Measurements from ENCODE around the gene RBM47.
A peak's percentile ranks its signal among the peaks of the same experiment; 100 is the strongest.
"Not testable (repeated sequence)": the region's sequence is repeated elsewhere in the genome, so short reads cannot be mapped to it uniquely, and the experiment has no call there.

RBM47 gene

GRCh38 chr4:40629401-40630334, at the start of gene RBM47:
TSS of gene RBM47 (minus strand) at chr4:40629864. CDS start at chr4:40438893, 190,971 bp downstream.
- DNase-seq (ENCODE audit: low read depth), result no peak

DNA sequence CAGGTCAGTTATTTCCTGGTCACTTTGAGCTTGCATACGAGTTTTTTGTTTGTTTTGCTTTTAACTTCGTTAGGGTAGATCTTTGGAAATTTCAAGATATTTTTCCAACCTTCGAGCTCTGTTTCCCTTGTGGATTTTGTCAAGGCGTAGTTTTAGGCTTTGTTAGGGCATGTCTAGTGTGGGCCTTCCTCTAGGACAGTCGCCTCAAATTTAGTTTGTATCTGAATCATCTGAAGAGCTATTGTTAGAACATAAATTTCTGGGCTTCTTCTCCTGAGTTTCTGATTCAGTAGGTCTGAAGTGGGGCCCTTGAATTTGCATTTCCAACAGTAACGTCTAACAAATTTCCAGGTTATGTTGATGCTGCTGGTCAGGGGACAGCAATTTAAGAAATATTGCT, 48.8 kb upstream of the RBM47 start:
- no peak for DNase-seq (ENCODE audit: low read depth)

DNA sequence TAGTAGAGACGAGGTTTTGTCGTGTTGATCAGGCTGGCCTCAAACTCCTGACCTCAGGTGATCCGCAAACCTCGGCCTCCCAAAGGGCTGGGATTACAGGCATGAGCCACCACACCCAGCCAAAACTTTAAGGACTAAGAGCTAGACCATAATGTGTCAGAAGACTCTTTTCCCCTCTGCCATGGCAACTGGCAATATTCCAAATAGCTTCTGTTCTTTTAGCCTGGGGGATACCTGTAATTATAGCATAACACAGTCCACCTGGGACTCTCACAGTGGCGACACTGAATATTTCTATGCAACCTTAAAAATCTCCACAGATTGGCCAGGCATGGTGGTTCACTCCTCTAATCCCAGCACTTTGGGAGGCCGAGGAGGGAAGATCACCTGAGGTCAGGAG, 45.5 kb upstream of the RBM47 start:
- no peak for DNase-seq (ENCODE audit: low read depth)

DNA sequence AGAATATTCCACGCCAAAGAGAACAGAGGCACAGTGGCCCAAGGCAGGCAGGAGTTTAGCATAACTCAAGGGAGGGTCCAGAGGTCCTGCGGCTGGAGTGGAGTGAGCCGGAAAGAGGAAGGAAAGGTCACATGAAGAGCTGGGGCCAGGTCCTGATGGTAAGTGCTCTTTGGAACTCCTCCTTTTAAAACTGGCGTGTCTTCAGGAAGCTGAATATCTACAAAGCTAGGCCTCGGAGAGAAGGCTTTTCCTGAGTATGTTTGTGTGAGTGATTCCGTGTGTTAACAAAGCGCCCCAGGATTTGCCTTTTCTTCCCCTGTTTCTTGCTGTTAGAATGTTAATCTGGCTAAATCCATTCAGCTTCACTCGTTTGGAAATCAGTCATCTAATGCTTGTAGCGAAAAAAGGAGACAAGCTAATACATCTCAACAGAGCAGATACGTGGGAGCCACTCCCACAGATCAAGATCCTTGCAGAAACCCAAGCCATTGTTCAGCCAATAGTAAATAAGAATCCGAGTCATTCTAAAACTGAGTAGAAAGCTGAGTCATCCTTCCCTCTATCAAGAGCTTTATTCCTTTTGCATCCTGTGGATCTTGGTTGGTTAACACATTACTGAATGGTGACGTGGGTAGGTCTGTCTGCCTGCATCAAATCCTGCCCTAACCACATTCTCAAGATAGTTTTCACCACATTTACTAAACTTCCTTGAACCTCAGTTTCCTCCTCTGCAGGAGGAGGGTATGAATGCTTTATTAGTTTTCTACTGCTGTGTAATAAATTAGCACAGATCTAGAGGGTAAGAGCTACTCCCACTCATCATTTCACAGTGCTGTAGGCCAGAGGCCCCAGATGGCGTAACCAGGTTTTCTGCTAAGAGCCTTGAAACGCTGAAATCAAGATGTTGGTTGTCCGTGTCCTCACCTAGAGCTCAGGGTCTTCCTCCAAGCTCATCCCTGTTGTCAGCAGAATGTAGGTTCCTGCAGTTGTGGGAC, 43.2 kb upstream of the RBM47 start:
- peak; percentile 86 for DNase-seq (ENCODE audit: low read depth)

DNA sequence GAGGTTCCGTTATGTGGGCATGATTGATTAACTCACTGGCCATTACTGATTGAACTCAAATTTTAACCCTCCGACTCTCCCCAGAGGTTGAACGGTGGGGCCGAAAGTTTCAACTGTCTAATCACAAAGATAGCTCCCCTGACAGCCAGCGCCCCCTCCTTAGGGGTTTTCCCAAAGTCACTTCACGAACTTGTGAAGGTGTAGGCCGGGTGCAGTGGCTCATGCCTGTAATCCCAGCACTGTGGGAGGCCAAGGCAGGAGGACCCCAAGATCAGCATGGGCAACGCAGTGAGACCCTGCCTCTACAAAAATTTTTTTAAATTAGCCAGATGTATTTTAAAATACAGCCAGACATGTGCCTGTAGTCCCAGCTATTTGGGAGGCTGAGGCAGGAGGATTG, 39.8 kb upstream of the RBM47 start:
- no peak for DNase-seq (ENCODE audit: low read depth)

DNA sequence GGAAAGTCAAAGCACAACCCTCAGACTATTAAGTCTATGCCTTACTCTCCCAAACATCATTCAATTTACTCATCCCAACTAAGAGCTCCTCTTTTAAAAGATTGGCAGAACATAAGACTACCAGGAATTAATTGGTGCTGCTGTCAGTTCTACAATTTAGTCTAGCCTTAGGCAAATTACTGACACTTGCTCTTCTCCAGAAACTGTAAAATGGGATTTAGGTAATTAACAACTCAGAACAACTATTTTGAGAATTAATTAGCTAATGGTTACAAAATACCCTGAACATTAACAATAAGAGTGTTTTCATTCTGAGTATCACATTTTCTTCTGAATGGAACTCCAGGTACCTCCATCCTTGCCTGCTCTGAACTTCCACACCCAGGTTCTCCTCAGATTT, 36.2 kb upstream of the RBM47 start:
- DNase-seq (ENCODE audit: low read depth), result no peak

GRCh38 chr4:40662962-40663604, 33.4 kb upstream of the RBM47 start:
- peak; percentile 40 for DNase-seq (ENCODE audit: low read depth)

DNA sequence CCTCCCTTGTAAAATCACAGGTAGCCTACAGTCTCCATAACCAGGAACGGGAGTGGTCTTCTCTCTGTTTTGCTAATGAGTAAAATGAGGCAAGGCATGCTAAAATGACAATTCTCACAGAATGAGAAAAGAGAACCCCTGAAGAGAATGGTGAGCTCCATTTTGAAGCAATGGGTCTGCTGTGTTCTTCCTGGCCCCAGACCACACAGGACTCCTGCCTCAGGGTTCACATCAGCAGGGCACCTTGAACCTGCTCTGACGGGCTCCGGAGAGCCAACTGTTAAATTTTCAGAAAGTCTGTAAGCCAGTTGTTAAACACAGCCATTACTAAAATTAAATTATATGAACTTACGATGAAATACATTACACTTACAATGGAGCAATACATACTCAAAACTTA, 32.1 kb upstream of the RBM47 start:
- no peak for DNase-seq (ENCODE audit: low read depth)

DNA sequence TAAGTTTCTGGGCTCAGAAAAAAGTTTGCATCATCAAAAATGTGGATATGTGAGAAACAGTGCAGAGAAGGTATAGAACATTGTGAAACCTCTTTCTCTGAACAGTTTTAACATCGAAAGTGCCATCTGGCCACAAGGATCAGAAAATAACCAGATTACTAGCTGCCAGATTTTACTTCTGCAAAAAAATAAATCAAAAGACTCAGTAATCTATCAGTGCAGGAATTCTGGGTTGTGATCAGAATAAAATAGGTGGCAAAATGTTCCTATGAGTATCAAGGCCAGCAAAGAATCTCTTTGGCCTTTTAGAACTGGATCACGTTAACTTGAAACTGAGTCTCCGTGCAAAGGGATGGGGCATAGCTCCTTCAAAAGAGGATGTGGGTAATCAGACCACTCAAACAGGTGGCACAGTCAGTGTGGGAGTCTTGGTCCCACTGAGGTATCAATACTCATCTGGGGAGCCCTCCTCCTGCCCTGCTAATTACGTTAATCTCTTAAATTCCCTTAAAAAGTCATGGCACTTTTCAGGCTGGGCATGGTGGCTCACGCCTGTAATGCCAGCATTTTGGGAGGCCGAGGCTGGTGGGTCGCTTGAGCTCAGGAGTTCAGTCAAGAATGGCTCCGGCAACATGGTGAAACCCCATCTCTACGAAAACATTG, 26.7 kb upstream of the RBM47 start:
- no peak for DNase-seq (ENCODE audit: low read depth)

DNA sequence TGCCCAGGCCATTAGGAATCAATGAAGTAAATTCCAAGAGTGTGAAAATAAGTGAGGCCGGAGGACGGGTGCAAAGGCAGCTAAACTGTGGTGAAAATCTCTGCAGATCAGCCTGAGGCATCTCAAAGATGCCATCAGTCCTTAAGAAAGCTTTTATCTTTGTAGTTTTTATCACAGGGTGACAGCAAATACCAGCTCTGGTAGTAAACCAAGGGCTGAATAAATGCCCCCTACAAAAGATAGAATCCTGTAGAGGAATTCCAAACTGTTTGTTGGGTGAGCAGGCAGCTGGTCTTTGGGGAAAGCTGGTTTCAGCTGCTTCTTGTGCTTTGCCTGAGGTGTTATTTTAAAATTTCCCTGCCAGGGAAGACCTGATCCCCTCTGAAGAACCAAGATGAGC, 21.6 kb upstream of the RBM47 start:
- no peak for DNase-seq (ENCODE audit: low read depth)

DNA sequence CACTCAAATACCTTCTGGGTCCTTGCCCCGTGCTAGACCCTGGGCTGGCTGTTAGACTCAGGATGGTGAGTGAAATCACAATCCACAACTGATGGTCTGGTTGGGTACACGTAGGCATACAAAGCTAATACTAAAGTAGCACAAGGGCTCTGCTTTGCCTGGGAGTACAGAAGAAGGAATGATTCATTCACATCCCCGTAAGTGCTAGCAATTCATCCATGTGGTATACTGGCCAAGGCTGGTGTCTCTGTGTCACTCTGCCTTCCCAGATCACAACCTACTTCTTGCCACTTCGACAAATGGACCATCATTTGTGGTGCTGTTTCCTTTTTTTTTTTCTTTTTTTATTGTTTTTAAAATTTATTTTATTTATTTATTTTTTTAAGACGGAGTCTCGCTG, 19.7 kb upstream of the RBM47 start:
- DNase-seq (ENCODE audit: low read depth), result no peak

GRCh38 chr4:40648742-40649281, 19.1 kb upstream of the RBM47 start:
- DNase-seq (ENCODE audit: low read depth), result no peak

GRCh38 chr4:40648131-40648530, 18.5 kb upstream of the RBM47 start:
- DNase-seq (ENCODE audit: low read depth), result no peak

DNA sequence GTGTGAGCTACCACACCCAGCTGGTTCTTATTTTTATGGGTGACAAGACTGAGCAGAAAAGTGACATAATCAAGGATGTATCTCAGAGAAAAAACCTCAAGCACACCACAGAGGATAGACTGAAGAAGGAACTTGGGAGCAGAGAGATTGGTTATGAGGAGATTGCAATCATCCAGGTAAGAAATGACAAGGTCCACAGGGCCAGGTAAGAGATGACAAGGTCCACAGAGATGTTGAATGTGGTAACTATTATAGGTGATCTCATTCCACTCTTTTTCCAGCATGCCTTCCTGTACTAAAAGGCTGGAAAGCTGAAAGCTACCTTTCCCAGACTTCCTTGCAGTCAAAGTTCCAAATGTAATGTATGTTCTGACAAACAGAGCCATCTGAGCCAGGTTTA, 15.9 kb upstream of the RBM47 start:
- no peak for DNase-seq (ENCODE audit: low read depth)

- DNase-seq (ENCODE audit: low read depth), result no peak
Observed at GRCh38 chr4:40632080-40632479, 2.4 kb upstream of the RBM47 start.

DNA sequence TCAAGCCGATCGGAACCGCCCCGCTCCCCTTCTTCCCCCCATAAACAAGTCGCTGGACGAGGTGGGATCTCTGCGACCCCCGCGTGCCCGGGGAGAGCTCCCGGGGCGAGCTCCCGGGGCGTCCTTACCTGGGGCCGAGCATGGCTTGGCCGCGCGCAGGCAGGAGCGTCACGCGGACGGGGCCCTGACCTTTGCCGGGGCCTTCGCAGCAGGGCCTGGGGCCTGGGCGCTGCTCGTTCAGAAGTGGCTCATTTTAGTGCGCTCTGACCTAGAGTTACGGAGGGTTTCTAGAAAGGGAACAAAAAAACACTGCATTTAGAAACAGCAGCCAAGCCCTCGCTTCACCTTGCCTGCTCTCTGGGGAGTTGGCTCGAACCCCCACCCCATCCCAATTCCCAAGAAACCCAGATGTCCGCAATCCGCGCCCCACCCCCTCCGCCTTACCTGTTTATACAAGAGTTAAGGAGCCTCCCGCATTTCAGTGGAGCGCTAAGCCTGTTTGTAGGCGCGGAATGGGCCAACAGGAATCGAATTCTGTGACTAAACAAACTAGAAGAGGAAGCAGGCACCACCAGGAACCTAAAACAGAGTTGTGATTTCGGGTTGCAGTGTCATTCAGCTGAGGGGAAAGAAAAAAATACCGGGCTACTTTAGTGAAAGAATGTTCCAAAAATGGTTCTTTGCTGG, 814 bp upstream of the RBM47 start:
- DNase-seq (ENCODE audit: low read depth), result no peak

DNA sequence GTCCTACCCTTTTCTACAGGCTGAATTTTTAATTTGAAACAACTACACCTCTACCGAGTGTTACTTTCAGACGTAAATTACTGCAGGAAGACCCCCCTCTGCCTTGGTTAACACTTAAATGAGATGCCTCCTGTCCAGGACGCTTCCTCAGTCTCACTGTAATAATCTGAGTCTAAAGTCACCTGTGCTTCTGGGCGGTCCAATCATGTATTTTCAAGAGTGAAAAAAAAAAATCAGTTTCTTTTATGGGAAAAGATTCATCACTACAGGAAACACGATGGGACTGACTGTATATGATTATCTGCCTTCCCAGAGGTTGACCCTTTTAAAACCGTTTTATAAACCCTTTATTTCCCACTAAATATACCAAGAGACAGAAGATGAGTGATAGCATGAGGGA, 776 bp downstream of the RBM47 start:
- DNase-seq (ENCODE audit: low read depth), result no peak

- not testable (repeated sequence) for DNase-seq (ENCODE audit: low read depth)
Observed at GRCh38 chr4:40628407-40628806, 1.3 kb downstream of the RBM47 start.

DNA sequence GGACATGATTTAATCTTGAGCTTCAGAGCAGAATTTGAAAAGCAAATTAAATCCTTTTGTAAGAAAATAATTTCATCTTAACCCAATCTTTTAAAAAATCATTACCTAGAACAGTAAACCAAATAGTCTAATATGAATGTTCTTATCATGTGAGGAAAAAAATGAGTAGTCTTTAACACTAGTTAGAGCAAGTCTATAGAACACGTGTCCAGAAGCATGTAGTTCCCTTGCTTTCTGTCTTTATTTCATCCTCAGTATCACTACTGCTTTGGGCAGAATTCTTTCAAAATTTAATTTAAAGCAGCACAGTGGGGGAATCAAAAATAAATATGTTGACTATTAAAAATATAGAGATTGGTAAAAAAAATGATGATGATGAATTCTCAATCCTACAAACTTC, 2.1 kb downstream of the RBM47 start:
- no peak for DNase-seq (ENCODE audit: low read depth)

DNA sequence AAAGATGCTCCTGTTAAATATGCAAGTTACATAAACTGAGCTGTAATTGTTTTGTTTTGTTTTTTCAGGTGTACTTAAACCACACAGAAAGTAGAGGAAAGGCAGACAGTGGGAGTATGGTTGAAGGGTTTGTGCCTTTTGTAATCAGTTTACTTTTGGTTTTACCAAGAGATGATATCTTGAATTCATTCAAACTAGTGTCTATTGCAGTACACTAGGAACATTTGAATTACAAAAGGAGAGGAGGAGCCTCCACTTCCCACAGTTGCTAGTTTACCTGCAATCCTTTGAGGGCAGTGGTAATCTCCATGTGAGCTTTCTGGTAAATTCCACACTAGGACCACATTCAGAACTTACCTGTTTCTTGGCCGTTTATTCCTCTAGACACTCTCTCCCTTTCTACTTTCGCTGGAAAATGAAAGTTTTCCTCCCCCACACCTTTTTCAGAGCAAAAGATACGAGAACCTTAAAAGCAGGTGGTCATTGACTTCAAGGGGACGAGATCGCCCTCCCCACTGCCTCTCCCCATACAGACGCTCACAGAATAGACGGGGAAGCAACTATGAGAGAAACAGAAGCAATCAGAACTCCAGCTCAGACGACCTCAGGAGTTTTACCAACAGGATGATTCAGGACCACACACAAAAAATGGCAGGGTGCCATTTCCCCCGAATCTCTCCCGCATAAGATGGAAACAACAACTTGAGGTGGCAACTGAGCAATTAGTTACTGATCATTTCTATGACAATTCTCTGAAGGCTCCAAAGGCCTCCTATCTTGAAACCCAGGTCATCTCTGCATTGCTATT, 3.3 kb downstream of the RBM47 start:
- DNase-seq (ENCODE audit: low read depth), result no peak
